Left cardiac atrium (tissue), 4 donors: Measurements from ENCODE around the gene ITSN1. TPM values are rescaled to one million over a fixed set of nuclear protein-coding genes. Genes with fewer than 3 reads are reported as not detected.

Experiments used
- ATAC-seq, 2 donors: fragments of 200-7000 bp; cut with Tn5 transposase; one replicate each; pipeline ENCODE4 v1.9.1; 2020; ENCODE audit warnings: mild to moderate bottlenecking in 2 of 2, moderate library complexity in 2 of 2
- DNase-seq: peaks from one replicate; pipeline ENCODE4 v3.0.0-alpha.2; 2020
- intact Hi-C, 2 donors: fragments of 100-400 bp; cut with DNase I; formaldehyde crosslinking; loops; one replicate each; pipeline versions ENCODE4 v1.14.1 to v1.15.1; 2022 to 2023
- total RNA-seq, 2 donors: library from RNA; stranded (reverse); fragmentation: NEBNext Ultra II Directional; extraction: Animal tissue kit (Norgen Biotek cat#: 25700); gene quantifications; one replicate each; pipeline ENCODE4 v1.2.1, GENCODE V29; 2021
- donor health status: DM: no; HTN: yes; CAD: no.
- donor health status: DM: no; HTN: yes; CAD: no; lungs with severe emphysema.
- donor health status: DM: yes; HTN: yes; CAD: no.
- donor health status: Dilated cardiomyopathy.

Gene ITSN1
- total RNA-seq, 2 donors from 2014 or later = 59.2 to 75.3 TPM

- DNase-seq = no peak
- intact Hi-C loops = no loop called here
- no peak for ATAC-seq
Measured at GRCh38 chr21:33841561-33841960, 199.3 kb downstream of the ITSN1 start.

DNA sequence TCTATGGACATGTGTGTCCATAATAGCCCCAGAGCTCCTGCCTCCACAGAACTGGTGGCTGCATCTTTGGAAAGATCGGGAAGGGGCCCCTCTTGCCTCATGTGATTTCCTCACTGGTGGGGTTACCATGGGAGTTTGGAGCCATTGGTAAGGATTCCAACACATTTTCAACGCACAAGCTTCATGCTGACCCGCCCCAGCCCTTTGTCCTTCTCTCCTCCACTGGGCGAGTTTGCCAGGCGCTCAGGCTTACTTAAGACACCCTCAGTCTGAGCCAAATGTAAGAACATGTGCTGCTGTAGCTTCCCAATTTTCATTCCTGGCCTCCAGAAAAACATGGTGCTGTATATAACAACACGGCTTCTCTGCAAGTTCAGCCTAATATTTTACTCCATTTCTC, 200.9 kb downstream of the ITSN1 start:
- peak; percentile 20 to 80 for ATAC-seq
- DNase-seq = peak; percentile 49
- intact Hi-C loops = no loop called here

DNA sequence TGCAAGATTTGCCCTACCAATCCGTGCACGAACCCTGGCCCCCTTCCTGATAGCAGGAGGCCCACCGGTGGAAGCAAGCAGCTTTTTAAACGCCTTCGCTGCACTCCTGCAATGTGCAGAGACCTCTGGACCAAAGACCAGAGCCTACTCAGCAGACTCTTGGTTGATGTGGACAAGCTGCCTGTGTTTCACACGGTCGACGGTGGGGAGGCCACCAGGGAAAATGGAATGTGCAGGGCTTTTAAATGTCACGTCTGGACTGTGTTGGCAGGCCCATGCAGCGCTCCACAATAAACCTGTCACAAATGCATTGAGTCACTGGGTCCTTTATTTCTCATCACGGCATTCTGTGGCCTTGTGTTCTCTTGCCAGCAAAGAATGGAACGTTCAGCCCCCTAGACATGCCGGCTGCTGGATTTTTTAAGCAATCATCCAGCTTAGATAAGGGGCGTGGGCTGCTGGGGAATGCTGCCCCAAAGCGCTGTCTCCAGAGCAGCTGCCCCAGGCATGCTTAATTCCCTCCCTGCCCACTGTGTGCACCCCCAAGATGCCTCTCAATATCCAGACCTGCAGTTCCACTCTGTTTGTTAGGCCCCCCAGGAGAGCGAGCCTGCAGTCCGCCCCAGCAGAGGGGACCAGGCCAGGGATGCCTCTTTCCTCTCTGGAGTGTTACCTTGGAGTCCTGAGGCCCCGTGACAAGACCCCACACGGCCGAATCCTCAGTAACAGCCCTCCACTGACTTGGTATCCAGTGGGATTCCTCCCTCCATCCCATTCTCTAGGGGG, 202.0 kb downstream of the ITSN1 start:
- peak; percentile 50 for DNase-seq
- ATAC-seq = peak; percentile 61 to 77

GRCh38 chr21:33844890-33845205, 202.5 kb downstream of the ITSN1 start:
- DNase-seq (no peak), ATAC-seq (no peak)
- intact Hi-C loops = no loop called here

More for the DNA sequence above, 202.0 kb downstream of the ITSN1 start:
- intact Hi-C loops = no loop called here

DNA sequence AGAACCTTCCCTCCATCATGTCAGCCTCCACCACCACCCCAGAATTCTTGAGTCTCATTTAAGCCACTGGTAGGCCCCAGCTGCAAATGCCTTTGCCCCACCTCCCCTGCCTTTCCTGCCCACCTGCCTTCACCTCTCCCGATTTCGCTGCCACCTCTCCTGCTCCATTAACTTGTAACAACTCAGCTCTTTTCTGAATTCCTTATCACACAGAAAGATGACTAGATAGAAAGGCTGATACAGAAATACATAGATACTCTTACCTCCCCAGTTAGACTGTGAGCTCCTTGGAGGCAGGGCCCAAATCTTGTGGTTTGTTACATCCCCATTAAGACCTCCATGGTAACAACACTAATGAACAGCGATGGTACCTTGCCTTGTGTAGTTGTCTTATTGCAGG, 203.8 kb downstream of the ITSN1 start:
- no peak for DNase-seq
- no peak for ATAC-seq
- intact Hi-C loops = no loop called here

- no peak for ATAC-seq
- intact Hi-C loops = no loop called here
- DNase-seq = no peak
Measured at GRCh38 chr21:33847588-33848248, 205.4 kb downstream of the ITSN1 start.

GRCh38 chr21:33848249-33848953, 206.1 kb downstream of the ITSN1 start:
- DNase-seq (no peak), ATAC-seq (no peak)
- intact Hi-C loops = no loop called here

DNA sequence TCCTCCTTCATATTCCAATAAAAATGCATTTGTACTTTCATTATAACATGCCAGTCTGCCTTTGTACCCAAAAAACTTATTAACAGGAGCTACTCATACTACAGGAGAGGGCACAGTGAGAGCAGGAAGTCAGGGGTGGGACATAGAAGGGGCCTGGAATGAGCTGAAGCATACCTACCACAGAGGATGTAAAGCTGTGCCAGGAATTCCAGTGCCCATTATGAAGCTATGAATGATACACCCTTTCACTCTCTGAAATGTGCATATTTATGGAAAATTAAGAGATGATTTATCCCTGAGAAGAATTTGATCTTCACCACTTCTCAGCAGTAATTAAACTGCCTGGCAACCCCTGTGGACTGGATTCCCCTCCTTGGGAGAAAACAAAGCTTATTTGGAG, 207.5 kb downstream of the ITSN1 start:
- intact Hi-C loops = no loop called here
- no peak for DNase-seq
- no peak for ATAC-seq

GRCh38 chr21:33850401-33850800, 208.1 kb downstream of the ITSN1 start:
- intact Hi-C loops = no loop called here
- DNase-seq (no peak), ATAC-seq (no peak)

DNA sequence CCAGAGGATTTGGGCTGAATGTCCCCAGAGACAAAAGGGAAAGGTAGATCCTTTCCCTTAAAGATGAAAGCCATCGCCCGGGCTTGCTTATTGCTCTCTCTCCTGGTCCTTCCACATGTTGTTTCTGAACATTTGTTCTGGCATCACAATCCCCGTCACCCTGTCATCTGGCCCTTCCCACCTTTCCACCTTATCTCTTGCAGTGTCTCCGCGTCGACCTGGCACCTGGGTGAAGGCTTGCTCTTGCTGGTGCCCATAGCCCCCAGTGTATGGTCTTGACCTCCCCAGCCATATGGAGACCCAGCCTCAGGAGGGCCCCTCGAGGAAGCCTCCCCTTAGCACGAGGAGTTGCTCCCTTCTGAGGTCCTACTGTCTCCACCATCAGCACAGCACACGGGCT, 208.7 kb downstream of the ITSN1 start:
- no peak for DNase-seq
- ATAC-seq = no peak
- intact Hi-C loops = no loop called here

- DNase-seq (no peak), ATAC-seq (no peak)
- intact Hi-C loops = no loop called here
Measured at GRCh38 chr21:33852485-33852884, 210.2 kb downstream of the ITSN1 start.

- ATAC-seq (peak; percentile 13 to 42), DNase-seq (no peak)
- intact Hi-C loops = no loop called here
Measured at GRCh38 chr21:33854604-33855003, 212.3 kb downstream of the ITSN1 start.

- DNase-seq = no peak
- ATAC-seq = no peak
Measured at GRCh38 chr21:33855190-33855589, 212.9 kb downstream of the ITSN1 start.

DNA sequence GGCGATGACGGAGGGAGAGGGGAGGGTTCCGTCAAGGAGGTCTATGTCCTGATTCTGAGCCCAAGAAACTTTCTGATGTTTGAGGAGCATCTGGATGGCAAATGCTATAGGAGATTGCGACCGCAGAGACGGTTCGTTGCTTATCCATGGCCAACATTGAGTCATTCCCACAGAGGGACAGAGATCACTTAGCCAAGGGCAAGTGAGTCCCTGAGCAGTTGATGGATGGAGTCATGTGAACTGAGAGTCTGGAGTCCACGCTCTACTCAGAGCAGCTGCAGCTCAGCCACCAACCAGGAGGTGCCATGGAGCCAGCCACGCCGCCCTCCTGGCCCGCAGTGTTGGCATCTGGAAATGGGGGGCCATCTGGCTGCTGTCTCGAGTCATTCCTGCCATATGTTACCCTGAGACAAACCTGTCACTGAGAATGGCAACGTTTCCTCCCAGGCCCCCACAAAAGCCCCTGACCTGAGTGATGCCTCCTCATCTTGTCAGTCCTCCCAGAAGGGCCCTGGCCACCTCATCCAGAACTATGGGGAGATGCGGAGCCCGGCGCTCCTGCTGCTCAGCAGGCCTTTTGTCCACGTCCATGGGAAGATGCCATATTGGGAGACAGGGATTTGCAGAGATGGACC, 214.7 kb downstream of the ITSN1 start:
- no peak for DNase-seq
- ATAC-seq = no peak
- intact Hi-C loops = no loop called here

More at GRCh38 chr21:33855190-33855589, 212.9 kb downstream of the ITSN1 start:
- intact Hi-C loops = no loop called here

DNA sequence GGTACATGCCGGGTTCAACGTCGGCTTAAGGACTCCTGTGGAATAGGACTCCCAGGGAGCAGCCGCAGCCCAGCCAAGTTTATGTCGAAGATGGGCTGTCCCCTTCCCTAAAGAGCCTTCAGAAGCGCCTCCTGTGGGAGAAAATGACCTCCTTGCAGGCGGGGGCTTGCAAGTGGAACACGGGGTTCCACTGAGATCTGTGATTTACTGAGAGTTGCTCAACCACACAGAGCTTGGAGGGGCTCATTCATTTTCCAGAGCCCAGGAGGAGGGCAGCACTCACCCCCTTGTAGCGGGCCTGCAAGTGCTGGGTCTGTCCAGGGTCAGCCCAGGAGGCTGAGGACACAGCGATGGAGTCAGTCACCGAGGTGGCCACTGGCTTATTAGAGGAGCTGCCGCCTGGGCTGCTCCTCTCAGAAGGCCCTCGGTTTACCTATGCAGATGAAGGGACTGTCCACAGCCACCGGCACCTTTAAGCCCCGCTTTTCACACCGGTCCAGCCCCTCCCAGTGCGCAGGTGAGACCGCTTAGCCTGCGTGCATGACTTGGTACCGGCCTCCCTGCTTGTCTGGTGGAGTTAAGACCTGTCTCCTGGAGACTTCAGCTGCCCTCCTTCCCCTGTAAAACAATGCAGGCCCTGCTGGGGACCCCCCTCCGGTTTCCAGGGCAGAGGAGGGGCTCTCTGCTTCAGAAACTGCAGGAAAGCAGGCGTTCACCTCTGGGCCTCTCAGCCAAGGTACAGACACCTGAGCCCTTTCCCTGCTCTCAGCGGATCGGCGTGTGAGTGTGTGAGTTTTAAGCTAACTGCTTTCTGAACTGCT, 215.8 kb downstream of the ITSN1 start:
- ATAC-seq = no peak
- DNase-seq = no peak
- intact Hi-C loops = no loop called here

- intact Hi-C loops = no loop called here
- ATAC-seq (peak; percentile 35 to 60), DNase-seq (no peak)
Measured at GRCh38 chr21:33858667-33859372, 216.5 kb downstream of the ITSN1 start.

DNA sequence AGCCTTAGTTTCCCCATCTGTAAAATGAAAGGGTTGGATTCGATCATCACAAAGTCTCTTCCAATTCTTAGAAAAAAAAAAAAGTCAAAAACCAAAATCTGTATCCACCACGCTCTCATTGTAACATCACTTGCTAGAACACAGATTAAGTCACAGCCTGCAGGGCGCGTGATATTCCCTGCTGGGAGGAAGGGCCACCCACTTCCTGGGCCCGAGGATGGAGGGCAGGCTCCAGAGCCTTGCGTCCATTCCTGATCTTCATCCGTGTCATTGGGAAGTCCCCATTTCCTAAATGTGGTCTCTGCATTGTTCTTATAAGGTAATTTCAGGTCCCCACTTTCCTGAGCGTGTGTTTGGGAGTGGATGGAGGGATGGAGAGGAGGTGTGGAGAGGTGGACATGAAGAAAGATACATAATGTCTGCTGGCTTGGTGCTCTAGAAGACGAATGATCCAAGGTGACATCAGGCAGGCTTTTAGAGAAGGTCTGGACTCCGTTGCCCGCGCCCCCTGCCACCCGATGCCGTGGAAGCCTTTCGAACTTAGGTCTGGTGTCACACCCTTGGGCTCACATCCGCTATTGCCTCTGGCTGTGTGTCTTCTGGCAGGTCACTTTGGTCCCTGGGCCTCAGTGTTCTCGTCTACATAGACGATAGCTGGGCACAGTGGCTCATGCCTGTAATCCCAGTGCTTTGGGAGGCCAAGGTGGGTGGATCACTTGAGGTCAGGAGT, 217.2 kb downstream of the ITSN1 start:
- no peak for ATAC-seq
- DNase-seq = no peak
- intact Hi-C loops = no loop called here

DNA sequence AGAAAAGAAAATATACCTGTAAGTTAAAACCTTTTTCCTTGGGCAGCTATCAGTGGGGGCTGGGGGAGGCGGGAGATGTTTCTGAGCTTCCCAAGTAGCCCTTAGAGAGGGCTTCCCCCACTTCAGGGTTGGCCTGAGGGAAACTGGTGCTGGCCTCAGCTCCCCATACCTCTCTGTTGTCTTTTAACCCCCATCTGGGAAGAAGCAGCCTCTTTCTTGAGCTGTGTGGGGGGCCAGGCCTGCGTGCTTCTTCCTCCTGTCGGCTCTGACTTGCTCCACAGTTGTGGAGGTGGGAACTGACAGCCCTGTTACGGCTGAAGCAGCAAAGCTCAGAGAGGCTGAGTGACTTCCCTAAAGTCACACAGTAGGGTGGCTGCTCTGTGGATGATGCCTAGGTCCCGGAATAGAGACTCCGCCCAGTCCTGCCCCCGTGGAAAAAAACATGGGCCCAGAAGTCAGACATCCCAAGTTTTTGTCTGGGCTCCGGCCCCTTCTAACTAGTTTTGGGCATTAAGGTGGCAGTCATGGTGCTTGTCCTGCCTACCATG, 218.1 kb downstream of the ITSN1 start:
- DNase-seq (no peak), ATAC-seq (no peak)
- intact Hi-C loops = no loop called here
